GM18858 (cell line): ENCODE measurements around the gene CNGB1.
"Not testable (repeated sequence)": the region's sequence is repeated elsewhere in the genome, so short reads cannot be mapped to it uniquely, and the experiment has no call there.

Experiments used
- ATAC-seq: cut with Tn5 transposase; IDR thresholded peaks from one replicate; pipeline ENCODE4 v1.9.1; 2021; ENCODE audit not compliant: unreplicated experiment

CNGB1 gene

DNA sequence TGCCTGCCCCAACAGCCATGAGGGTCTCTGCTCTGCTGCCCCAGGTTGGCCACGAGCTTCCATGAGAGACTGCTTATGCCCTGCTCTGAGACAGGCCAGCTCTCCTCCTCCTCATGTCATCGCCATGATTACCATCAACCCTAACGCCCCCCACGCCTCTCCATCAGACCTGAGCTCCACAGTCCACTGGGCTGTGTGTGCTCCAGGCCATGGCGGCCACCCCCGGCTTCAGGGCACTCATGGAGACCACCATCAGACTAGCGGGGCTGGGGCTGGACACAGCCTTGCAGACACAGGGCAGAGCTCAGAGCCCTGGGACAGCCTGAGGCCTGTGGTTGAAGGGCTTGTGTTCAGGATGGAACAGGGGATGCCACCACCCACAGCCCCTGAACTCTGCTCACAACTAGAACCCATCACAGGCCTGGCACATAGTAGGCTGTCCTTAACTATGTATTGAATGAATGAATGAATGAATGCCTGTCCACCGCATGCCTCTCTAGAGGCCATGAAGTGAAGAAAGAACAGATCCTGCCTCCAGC is 14.6 kb downstream of the CNGB1 start:
- no peak for ATAC-seq

DNA sequence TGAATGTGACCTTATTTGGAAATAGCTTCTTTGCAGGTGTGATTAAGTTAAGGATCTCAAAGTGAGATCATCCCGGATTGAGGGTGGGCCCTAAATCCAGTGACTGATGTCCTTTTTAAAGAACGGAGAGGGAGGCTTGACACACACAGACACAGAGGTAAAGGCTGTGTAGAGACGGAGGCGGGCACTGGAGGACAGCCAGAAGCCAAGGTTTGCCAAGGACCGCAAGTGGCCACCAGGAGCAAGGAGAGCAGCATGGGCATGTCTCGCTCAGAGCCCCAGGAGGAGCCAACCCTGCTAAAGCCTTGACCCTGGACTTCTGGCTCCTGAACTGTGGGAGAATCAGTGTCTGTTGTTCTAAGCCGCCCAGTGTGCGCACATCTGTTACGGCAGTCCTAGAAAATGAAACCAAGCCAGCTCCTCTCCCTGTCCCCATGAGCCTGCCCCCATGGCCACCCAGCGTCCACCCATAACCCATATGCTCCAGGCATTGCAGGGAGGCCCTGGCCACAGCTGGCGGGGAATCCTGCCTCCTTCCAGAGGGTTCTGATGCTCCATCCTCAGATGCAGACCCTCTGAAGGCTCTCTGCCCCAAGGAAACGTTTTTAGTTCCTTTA is 15.2 kb downstream of the CNGB1 start:
- no peak for ATAC-seq

GRCh38 chr16:57953857-57954256 is 17.1 kb downstream of the CNGB1 start:
- no peak for ATAC-seq

DNA sequence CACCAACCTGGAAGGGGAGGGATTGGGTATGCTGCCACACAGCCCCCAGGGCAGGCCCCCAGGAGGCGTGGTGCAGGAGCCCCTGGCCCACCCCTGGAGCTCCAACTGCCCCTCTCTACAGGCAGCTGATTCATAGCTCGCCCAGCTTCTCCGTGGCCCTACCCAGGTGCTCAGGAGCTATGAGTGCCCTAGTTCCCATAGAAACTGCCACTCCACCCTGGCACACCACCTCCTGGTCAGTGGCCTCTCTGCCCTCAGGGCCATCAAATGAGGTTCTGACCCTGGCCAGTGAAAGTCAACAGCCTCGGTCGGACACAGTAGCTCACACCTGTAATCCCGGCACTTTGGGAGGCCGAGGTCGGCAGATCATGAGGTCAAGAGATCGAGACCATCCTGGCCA is 18.0 kb downstream of the CNGB1 start:
- ATAC-seq: no peak

DNA sequence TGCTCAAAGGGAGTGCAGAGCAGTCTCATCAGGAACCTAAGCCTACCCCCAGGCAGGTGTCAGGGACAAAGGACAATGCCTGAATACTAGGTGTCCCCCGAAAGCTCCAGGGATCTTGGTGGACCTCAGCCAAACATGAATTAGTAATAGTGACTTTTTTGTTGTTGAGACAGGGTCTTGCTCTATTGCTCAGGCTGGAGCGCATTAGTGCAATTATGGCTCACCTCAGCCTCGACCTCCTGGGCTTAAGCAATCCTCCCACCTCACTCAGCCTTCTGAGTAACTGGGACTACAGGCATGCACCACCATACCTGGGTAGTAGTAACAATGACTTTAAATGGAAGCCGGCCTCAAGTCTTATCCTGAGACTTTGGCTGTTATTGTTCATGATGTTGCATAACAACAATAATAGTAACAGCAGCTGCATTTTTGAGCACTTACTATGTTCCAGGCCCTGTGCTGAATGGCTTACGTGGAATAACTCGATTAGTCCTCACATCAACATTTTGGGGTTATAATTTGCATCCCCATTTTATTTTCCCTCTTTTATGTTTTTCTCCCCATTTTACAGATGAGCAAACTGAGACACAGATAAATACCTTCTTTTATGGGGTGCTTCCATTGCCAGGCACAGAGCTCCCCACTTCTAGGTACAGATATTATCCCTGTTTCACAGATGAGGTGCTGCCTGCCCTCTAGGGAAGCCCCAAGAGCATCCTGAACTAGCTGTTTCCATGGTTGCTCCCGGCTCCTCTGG is 19.5 kb downstream of the CNGB1 start:
- no peak for ATAC-seq

GRCh38 chr16:57950382-57950781 is 20.5 kb downstream of the CNGB1 start:
- no peak for ATAC-seq

GRCh38 chr16:57949595-57950238 is 21.2 kb downstream of the CNGB1 start:
- no peak for ATAC-seq

- ATAC-seq: no peak
Measured at GRCh38 chr16:57949013-57949412, 21.9 kb downstream of the CNGB1 start.

DNA sequence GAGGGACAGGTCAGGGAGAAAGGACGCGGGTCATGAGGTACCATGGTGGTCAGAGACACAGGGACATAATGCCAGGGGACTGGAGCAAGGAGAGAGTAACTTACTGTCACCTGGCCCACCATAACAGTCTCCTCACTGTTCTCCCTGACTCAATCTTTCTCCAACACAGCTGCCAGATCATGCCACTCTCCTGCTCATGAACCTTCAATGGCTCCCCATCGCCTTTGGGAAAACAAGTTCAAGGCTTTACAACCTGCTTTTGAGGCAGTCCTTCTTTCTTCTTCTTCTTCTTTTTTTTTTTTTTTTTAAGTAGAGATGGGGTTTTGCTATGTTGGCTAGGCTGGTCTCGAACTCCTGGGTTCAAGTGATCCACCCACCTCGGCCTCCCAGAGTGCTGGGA is 22.9 kb downstream of the CNGB1 start:
- no peak for ATAC-seq

GRCh38 chr16:57947261-57947660 is 23.7 kb downstream of the CNGB1 start:
- ATAC-seq: no peak

DNA sequence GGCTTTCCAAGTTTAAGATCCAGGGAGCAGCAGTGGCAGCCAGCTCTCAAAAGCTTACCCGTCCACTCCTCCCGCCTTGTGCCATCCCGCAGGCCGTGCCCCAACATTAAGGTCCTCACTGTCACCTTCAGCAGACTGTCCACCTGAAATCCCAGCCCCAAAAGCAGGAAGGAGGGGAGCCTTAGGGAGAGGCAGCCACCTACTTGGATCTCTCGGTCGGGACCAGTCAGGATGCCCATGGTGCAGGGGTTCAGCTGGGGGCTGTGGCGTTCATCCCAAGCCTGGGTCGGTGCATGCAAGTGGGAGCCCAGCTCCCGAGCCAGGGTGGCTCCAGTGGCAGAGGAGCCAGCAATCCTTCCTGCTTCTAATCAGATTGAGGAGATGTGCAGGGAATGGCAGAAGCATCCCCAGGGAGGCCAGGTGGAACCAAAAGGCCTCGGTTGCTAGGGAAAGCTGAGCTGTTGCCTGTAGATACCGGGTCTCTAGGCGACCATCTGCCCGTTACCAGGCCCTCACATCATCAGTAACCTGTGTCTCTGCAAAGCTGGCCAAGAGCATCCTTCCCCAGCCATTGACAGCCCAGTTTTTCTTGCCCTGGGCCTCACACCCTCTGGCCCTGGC is 24.6 kb downstream of the CNGB1 start:
- no peak for ATAC-seq

DNA sequence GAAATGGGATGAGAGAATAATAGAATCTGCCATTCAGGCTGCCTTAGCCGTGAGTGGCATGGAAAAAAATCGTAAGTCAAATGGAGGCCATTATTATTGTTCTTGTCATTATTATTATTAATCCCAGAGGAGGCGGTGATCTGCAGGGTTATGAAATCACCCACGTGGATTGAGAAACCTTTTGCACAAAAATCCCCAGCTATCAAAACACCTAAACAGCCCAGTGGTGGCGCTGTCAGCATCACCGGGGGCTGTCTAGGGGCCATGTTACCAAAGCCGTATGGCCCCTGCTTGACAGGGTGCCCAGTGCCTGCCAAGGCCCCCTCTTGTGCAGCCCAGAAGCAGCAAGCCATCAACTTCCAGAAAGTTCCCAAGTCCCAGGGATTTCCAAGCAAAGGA is 25.2 kb downstream of the CNGB1 start:
- ATAC-seq: no peak

GRCh38 chr16:57944970-57945739 is 25.8 kb downstream of the CNGB1 start:
- ATAC-seq: no peak

- not testable (repeated sequence) for ATAC-seq
Measured at GRCh38 chr16:57943381-57943780, 27.5 kb downstream of the CNGB1 start.

DNA sequence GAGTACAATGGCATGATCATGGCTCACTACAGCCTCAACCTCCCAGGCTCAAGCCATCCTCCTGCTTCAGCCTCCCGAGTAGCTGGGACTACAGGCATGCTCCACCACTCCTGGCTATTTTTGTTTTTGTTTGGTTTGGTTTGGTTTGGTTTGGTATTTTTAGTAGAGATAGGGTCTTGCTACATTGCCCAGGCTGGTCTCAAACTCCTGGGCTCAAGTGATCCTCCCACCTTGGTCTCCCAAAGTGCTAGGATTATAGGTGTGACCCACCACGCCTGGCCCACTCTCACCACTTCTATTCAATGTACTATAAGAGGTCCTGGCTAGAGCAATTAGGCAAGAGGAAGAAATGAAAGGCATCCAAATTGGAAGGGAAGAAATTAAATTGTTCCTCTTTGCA is 29.0 kb downstream of the CNGB1 start:
- ATAC-seq: not testable (repeated sequence)

DNA sequence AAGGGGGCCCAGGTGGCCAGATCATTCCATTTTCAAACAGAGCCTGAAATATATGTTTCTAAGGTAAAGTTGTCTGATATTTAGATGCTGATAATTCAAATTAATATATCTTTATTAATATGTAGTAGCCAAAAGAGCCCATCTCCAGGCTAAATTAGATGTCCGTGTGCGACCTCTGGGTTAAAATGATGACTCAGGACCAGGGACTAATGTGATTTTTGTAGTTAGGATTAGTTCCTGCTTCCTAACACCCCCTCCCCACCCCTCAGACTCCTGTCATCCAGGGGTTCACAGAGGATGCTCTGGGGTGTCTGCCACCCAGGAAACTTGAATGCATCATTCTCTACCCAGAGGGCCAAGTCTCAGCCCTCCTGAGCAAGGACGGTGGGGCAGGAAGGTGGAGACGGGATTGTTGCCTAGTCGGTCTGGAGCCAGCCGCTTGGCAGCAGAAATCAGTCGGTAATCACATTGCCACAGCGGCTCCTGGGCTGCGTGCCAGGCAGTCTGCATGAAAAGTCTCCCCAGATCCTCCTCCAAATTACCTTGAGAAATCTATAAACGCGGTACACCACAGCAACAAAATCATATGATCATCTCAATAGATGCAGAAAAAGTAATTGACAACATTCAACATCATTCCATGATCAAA is 29.8 kb downstream of the CNGB1 start:
- no peak for ATAC-seq

DNA sequence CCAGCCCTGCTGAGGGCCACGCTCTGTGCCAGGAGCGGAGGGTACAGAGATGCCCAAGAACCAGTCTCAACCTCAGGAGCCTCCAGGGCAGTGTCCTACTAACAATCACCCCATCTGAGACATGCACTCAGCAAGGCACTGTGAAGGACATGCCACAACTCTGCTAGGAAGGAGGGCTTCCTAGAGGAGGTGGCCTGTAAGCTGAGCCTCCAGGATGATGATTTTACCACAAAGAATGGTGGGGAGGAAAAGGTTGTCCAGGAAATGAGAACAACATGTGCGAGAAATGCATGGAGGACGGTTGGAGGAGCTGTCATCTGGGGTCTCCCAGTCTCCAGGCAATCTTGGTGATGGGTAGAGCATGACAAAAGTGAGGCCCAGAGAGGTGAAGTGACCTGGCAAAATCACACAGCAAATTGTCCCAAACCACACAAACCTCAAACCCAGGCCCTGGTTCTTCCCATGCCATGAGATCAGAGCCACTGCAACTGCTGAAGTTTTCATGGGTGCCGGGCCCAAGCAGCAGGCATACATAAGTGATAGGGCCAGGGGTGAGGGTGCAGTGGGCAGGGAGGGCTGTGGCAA is 30.5 kb downstream of the CNGB1 start:
- no peak for ATAC-seq

- ATAC-seq: no peak
Measured at GRCh38 chr16:57939872-57940224, 31.1 kb downstream of the CNGB1 start.

- ATAC-seq: no peak
Measured at GRCh38 chr16:57938936-57939871, 31.7 kb downstream of the CNGB1 start.
